HTR-8/SVneo (cell line): ENCODE data around the gene ZNF318.
"Not testable (repeated sequence)": the region's sequence is repeated elsewhere in the genome, so short reads cannot be mapped to it uniquely, and the experiment has no call there.

Experiments used
- DNase-seq: peaks from one replicate; pipeline ENCODE4 v3.0.0; 2011; ENCODE audit warnings: low spot score, mixed read lengths; ENCODE audit not compliant: insufficient read length
- FAIRE-seq: peaks from 2 replicates; lab custom pipeline; 2011; peaks lifted over from hg19 to GRCh38; lab: Jason Lieb, UNC

ZNF318 gene

GRCh38 chr6:43347444-43347843, 22.0 kb downstream of the ZNF318 start:
- DNase-seq, result no peak
- no peak for FAIRE-seq

- FAIRE-seq (no peak), DNase-seq (no peak)
Observed at GRCh38 chr6:43347021-43347420, 22.4 kb downstream of the ZNF318 start.

GRCh38 chr6:43346243-43346642, 23.2 kb downstream of the ZNF318 start:
- DNase-seq, FAIRE-seq: not testable (repeated sequence)

GRCh38 chr6:43339168-43339567, 30.3 kb downstream of the ZNF318 start:
- no peak for FAIRE-seq
- DNase-seq, result no peak

- no peak for DNase-seq
- no peak for FAIRE-seq
Observed at GRCh38 chr6:43338243-43338642, 31.2 kb downstream of the ZNF318 start.

- DNase-seq (no peak), FAIRE-seq (no peak)
Observed at GRCh38 chr6:43336382-43336781, 33.1 kb downstream of the ZNF318 start.

GRCh38 chr6:43335469-43335868, 34.0 kb downstream of the ZNF318 start:
- no peak for DNase-seq
- no peak for FAIRE-seq

GRCh38 chr6:43334466-43335095, 34.9 kb downstream of the ZNF318 start:
- FAIRE-seq (no peak), DNase-seq (peak; percentile 69)

- no peak for FAIRE-seq
Observed at GRCh38 chr6:43331891-43332290, 37.6 kb downstream of the ZNF318 start.

GRCh38 chr6:43331470-43331869, 38.0 kb downstream of the ZNF318 start:
- no peak for DNase-seq
- FAIRE-seq, result peak; percentile 36

More at GRCh38 chr6:43331891-43332290, 37.6 kb downstream of the ZNF318 start:
- no peak for DNase-seq

GRCh38 chr6:43328528-43328927, 40.9 kb downstream of the ZNF318 start:
- no peak for FAIRE-seq
- DNase-seq, result no peak

GRCh38 chr6:43325876-43326275, 43.6 kb downstream of the ZNF318 start:
- DNase-seq (no peak), FAIRE-seq (no peak)

- DNase-seq (no peak), FAIRE-seq (no peak)
Observed at GRCh38 chr6:43318011-43318410, 51.4 kb downstream of the ZNF318 start.

GRCh38 chr6:43313813-43314212, 55.6 kb downstream of the ZNF318 start:
- FAIRE-seq (no peak), DNase-seq (no peak)

GRCh38 chr6:43311666-43312065, 57.8 kb downstream of the ZNF318 start:
- FAIRE-seq (no peak), DNase-seq (no peak)

GRCh38 chr6:43310624-43311023, 58.8 kb downstream of the ZNF318 start:
- DNase-seq (no peak), FAIRE-seq (no peak)

- DNase-seq (no peak), FAIRE-seq (no peak)
Observed at GRCh38 chr6:43310134-43310533, 59.3 kb downstream of the ZNF318 start.

GRCh38 chr6:43308990-43309477, 60.4 kb downstream of the ZNF318 start:
- FAIRE-seq, result no peak
- no peak for DNase-seq

- FAIRE-seq, result no peak
- DNase-seq, result no peak
Observed at GRCh38 chr6:43308101-43308989, 61.1 kb downstream of the ZNF318 start, which contains the start of gene CRIP3. TSS of gene CRIP3 (minus strand) at chr6:43308826. CDS start at chr6:43308792, 34 bp downstream.

GRCh38 chr6:43307451-43308100, 61.9 kb downstream of the ZNF318 start:
- FAIRE-seq (no peak), DNase-seq (no peak)

GRCh38 chr6:43306086-43306485, 63.4 kb downstream of the ZNF318 start:
- FAIRE-seq (peak; percentile 33), DNase-seq (no peak)
